Nephron (organoid): ENCODE results near the gene CAPS.
A peak's percentile ranks its signal among the peaks of the same experiment; 100 is the strongest.

Experiments
- H3K27ac Mint-ChIP-seq, 3 experiments: 2 replicates each; pipeline ENCODE4 v1.8.0; 2020; ENCODE audit warnings: mixed read lengths in 3 of 3, mild to moderate bottlenecking in 2 of 3, moderate library complexity in 1 of 3
- H3K27me3 Mint-ChIP-seq: 2 replicates; pipeline ENCODE4 v1.8.0; 2021; ENCODE audit warnings: low read depth, mild to moderate bottlenecking, moderate library complexity, mixed read lengths
- H3K36me3 Mint-ChIP-seq: 2 replicates; pipeline ENCODE4 v1.8.0; 2020; ENCODE audit warnings: low read depth, mixed read lengths
- H3K4me1 Mint-ChIP-seq: 2 replicates; pipeline ENCODE4 v1.8.0; 2020; ENCODE audit warnings: mixed read lengths
- H3K4me3 Mint-ChIP-seq, 3 experiments: 2 replicates each; pipeline ENCODE4 v1.8.0; 2020; ENCODE audit warnings: mild to moderate bottlenecking in 3 of 3, mixed read lengths in 3 of 3, moderate library complexity in 2 of 3
- H3K9me3 Mint-ChIP-seq: 2 replicates; pipeline ENCODE4 v1.8.0; 2020; ENCODE audit warnings: mixed read lengths
- CTCF ChIP-seq, 3 experiments: fragments of 200-600 bp; sonication (generic); IDR thresholded peaks; one replicate each; pipeline ENCODE4 v1.5.0; 2021; ENCODE audit warnings: antibody characterized with exemption in 3 of 3; ENCODE audit not compliant: unreplicated experiment in 3 of 3

Gene CAPS

GRCh38 chr19:5956323-5956722 lies 42.3 kb downstream of the CAPS start:
- H3K36me3 Mint-ChIP-seq = no peaks in the 10 kb centered on the region
- no peak for TF ChIP-seq CTCF (IDR thresholded peaks at IDR 0.05; ENCODE audit: unreplicated experiment in 3 of 3)
- no peak overlapping the region for H3K4me3 Mint-ChIP-seq
- no peaks in the 10 kb centered on the region for H3K9me3 Mint-ChIP-seq
- H3K27ac Mint-ChIP-seq = peak overlapping the region in 2 of 3 experiments; percentile 63 to 82
- peaks cover 81% of the 10 kb centered on the region for H3K4me1 Mint-ChIP-seq
- H3K27me3 Mint-ChIP-seq = peaks cover 4% of the 10 kb centered on the region

GRCh38 chr19:5956728-5957127 lies 42.7 kb downstream of the CAPS start:
- H3K36me3 Mint-ChIP-seq = no peaks in the 10 kb centered on the region
- no peak overlapping the region for H3K4me3 Mint-ChIP-seq
- TF ChIP-seq CTCF (IDR thresholded peaks at IDR 0.05; ENCODE audit: unreplicated experiment in 3 of 3) = no peak
- H3K27ac Mint-ChIP-seq = peak overlapping the region in 2 of 3 experiments; percentile 63 to 82
- H3K4me1 Mint-ChIP-seq = peaks cover 78% of the 10 kb centered on the region
- peaks cover 4% of the 10 kb centered on the region for H3K27me3 Mint-ChIP-seq
- no peaks in the 10 kb centered on the region for H3K9me3 Mint-ChIP-seq

GRCh38 chr19:5957170-5957569 lies 43.1 kb downstream of the CAPS start:
- H3K36me3 Mint-ChIP-seq = no peaks in the 10 kb centered on the region
- H3K4me3 Mint-ChIP-seq = no peak overlapping the region
- peak overlapping the region; percentile 60 to 82 (median 63) for H3K27ac Mint-ChIP-seq
- H3K9me3 Mint-ChIP-seq = no peaks in the 10 kb centered on the region
- peaks cover 78% of the 10 kb centered on the region for H3K4me1 Mint-ChIP-seq
- no peak for TF ChIP-seq CTCF (IDR thresholded peaks at IDR 0.05; ENCODE audit: unreplicated experiment in 3 of 3)
- peaks cover 4% of the 10 kb centered on the region for H3K27me3 Mint-ChIP-seq

GRCh38 chr19:5958074-5958850 lies 44.2 kb downstream of the CAPS start:
- peaks cover 4% of the 10 kb centered on the region for H3K27me3 Mint-ChIP-seq
- no peaks in the 10 kb centered on the region for H3K36me3 Mint-ChIP-seq
- H3K4me3 Mint-ChIP-seq = no peak overlapping the region
- no peak for TF ChIP-seq CTCF (IDR thresholded peaks at IDR 0.05; ENCODE audit: unreplicated experiment in 3 of 3)
- H3K27ac Mint-ChIP-seq = peak overlapping the region; percentile 63 to 82 (median 80)
- no peaks in the 10 kb centered on the region for H3K9me3 Mint-ChIP-seq
- H3K4me1 Mint-ChIP-seq = peaks cover 77% of the 10 kb centered on the region

- H3K27me3 Mint-ChIP-seq = peaks cover 4% of the 10 kb centered on the region
- H3K36me3 Mint-ChIP-seq = no peaks in the 10 kb centered on the region
- peaks cover 72% of the 10 kb centered on the region for H3K4me1 Mint-ChIP-seq
- peak overlapping the region in 2 of 3 experiments; percentile 20 to 41 for H3K27ac Mint-ChIP-seq
- no peak overlapping the region for H3K4me3 Mint-ChIP-seq
- TF ChIP-seq CTCF (IDR thresholded peaks at IDR 0.05; ENCODE audit: unreplicated experiment in 3 of 3) = no peak
- H3K9me3 Mint-ChIP-seq = no peaks in the 10 kb centered on the region
These were observed 44.7 kb downstream of the CAPS start for GRCh38 chr19:5958851-5959122.
